H1 (cell line): ENCODE data around the gene HAND1.

Source experiments
- CTCF ChIP-seq, 3 experiments: IDR thresholded peaks; 1 replicate in 2 of 3; 2 replicates in 1 of 3; pipeline versions ENCODE4 v1.5.1 to v1.6.1; 2011; ENCODE audit warnings: low read length in 3 of 3, mild to moderate bottlenecking in 3 of 3, inconsistent platforms in 2 of 3, low read depth in 1 of 3, moderate library complexity in 1 of 3; ENCODE audit not compliant: insufficient read depth in 1 of 3; ENCODE audit errors: control extremely low read depth in 1 of 3
- EP300 ChIP-seq, 2 experiments: IDR thresholded peaks; 1 replicate in 1 of 2; 2 replicates in 1 of 2; pipeline ENCODE4 v1.6.1; 2011 to 2012; ENCODE audit warnings: low read depth in 2 of 2, low read length in 2 of 2, mild to moderate bottlenecking in 2 of 2, borderline replicate concordance in 1 of 2, inconsistent platforms in 1 of 2, moderate library complexity in 1 of 2
- EZH2 ChIP-seq: fragments of 200-600 bp; sonication (generic); IDR thresholded peaks from 2 replicates; pipeline ENCODE4 v1.7.1; 2012; ENCODE audit warnings: low read depth, mild to moderate bottlenecking, moderate library complexity, low read length, inconsistent platforms; ENCODE audit not compliant: severe bottlenecking
- JUND ChIP-seq: IDR thresholded peaks from 2 replicates; pipeline ENCODE4 v1.6.1; 2011; ENCODE audit warnings: mild to moderate bottlenecking, improper control_type of control experiment, low read length
- POLR2A ChIP-seq, 2 experiments: IDR thresholded peaks; 1 replicate in 1 of 2; 2 replicates in 1 of 2; pipeline ENCODE4 v1.6.1; 2011; ENCODE audit warnings: low read depth in 2 of 2, low read length in 2 of 2, mild to moderate bottlenecking in 2 of 2; ENCODE audit errors: control extremely low read depth in 1 of 2
- POLR2AphosphoS5 ChIP-seq: IDR thresholded peaks from 2 replicates; pipeline ENCODE4 v1.6.1; 2011; ENCODE audit warnings: low read depth, low read length
- RAD21 ChIP-seq, 2 experiments: IDR thresholded peaks in 1 of 2; conservative IDR thresholded peaks in 1 of 2; 2 replicates each; pipeline ENCODE4 v1.6.1; 2011; ENCODE audit warnings: low read depth in 2 of 2, low read length in 2 of 2, improper control_type of control experiment in 1 of 2, inconsistent platforms in 1 of 2, mild to moderate bottlenecking in 1 of 2, moderate library complexity in 1 of 2
- RFX5 ChIP-seq: IDR thresholded peaks from 2 replicates; pipeline ENCODE4 v1.6.1; 2011; ENCODE audit warnings: low read depth, low read length, improper control_type of control experiment, borderline replicate concordance
- RNF2 ChIP-seq: fragments of 200-900, 300-1000 bp; sonication (generic); IDR thresholded peaks from 2 replicates; pipeline ENCODE4 v1.7.1; 2016; ENCODE audit warnings: borderline replicate concordance, low read depth, mild to moderate bottlenecking, antibody characterized with exemption, low read length; ENCODE audit not compliant: poor library complexity, severe bottlenecking; ENCODE audit errors: missing control alignments
- TAF7 ChIP-seq: optimal IDR thresholded peaks from 2 replicates; pipeline ENCODE3; 2011; ENCODE audit warnings: low read depth, mild to moderate bottlenecking, inconsistent platforms, low read length, moderate library complexity, borderline replicate concordance
- YY1 ChIP-seq: IDR thresholded peaks from 2 replicates; pipeline ENCODE4 v1.6.1; 2011; ENCODE audit warnings: low read depth, mild to moderate bottlenecking, low read length
- ZNF274 ChIP-seq: IDR thresholded peaks from 2 replicates; pipeline ENCODE4 v1.7.0; 2012; ENCODE audit warnings: low read length, borderline replicate concordance; ENCODE audit errors: extremely low read depth

GRCh38 chr5:154446195-154447088 lies 31.6 kb downstream of the HAND1 start:
- TF ChIP-seq POLR2AphosphoS5 = no peak
- no peak for TF ChIP-seq CTCF (IDR thresholded peaks at IDR 0.05; ENCODE audit: control extremely low read depth in 1 of 3, insufficient read depth in 1 of 3, low read depth in 1 of 3, low read length in 3 of 3)
- TF ChIP-seq ZNF274 = no peak
- TF ChIP-seq RFX5 = no peak
- TF ChIP-seq EP300 (IDR thresholded peaks at IDR 0.05; ENCODE audit: borderline replicate concordance in 1 of 2, low read depth in 2 of 2, low read length in 2 of 2) = no peak
- no peak for TF ChIP-seq POLR2A (IDR thresholded peaks at IDR 0.05; ENCODE audit: control extremely low read depth in 1 of 2, low read depth in 2 of 2, low read length in 2 of 2)
- TF ChIP-seq JUND = no peak
- no peak for TF ChIP-seq EZH2
- no peak for TF ChIP-seq RAD21 (IDR thresholded peaks at IDR 0.05 in 1 of 2, conservative IDR thresholded peaks at IDR 0.05 in 1 of 2; ENCODE audit: low read depth in 2 of 2, low read length in 2 of 2)
- TF ChIP-seq YY1 = no peak
- TF ChIP-seq TAF7 = no peak
- TF ChIP-seq RNF2 = no peak
